GM10266 (cell line): ENCODE measurements around the gene FOXD2.
"Not testable (repeated sequence)": the region's sequence is repeated elsewhere in the genome, so short reads cannot be mapped to it uniquely, and the experiment has no call there.

Source experiments
- DNase-seq: peaks from one replicate; pipeline ENCODE4 v3.0.0; 2012; ENCODE audit errors: extremely low spot score
- CTCF ChIP-seq: IDR thresholded peaks from 2 replicates; pipeline ENCODE4 v1.5.1; 2012; ENCODE audit warnings: mild to moderate bottlenecking, low read depth; ENCODE audit not compliant: control insufficient read depth, insufficient read depth; ENCODE audit errors: missing control alignments

FOXD2 gene

DNA sequence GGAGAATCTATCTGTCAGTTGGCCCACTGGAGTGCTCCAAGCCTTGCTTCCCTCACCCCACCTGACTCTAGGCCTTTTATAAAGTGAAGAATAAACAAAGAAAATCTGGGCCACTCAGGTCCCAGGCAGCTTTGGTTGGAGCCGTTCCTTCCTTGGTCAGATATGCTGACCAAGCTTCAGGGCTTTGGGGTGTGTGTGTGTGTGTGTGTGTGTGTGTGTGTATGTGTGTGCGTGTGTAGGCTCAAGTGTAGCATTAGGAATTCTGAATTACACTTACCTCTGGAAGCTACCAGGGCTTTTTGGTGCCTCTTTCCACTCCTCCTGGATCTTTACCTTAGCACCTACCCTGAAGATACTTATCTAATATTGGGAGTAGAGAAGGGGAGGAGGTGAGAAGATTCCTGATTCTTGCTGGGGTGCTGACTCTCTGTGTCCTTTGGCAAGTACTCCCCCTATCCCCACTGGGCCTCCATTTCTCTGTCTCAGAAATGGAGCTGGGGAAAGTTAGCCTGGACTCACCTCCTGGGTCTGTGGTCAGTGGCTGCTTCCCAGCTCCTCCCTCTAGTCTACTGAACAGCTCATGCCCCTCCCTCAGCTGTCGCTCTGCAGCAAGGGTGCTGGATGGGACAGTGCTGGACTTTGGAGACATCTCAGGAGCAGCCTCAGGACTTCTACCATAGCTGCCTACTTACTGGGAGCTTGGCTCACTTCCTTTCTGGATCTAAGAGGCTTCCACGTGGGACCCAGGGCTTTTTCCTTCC, 10.8 kb downstream of the FOXD2 start:
- no peak for TF ChIP-seq CTCF
- no peak for DNase-seq

DNA sequence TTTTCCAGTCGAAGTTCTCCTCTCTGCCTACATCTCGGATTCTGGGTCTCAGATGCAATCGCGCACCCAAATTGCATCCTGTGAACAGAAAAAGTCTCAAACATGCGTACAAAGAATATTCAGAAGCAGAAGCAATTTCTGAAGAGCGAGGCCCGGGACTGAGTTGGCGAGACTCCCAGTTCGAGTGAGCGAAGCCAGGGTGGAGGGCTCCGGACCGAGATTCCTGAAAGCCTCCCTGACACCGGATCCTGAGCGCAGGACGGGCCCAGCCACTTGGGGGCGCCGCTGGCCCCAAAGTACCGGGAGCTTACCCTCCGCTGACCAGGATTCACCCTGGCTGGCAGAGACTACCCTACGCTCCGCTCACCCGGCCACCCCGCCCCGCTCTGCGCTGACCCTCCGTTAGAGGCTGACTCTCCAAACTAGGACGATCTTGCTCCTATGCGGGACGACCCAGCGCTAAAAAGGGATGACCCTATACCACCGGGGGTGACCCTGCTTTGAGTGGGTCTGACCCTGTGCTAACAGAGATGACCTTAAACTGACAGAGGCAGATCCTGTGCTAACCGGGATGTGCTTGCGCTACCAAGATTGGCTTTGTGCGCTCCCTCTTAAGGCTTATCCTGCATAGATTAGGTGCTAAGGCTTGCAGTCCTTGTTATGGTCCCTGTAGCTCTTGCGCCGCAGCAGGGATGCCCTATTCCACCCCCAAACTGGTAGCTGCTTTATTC, 12.1 kb downstream of the FOXD2 start:
- DNase-seq = no peak

DNA sequence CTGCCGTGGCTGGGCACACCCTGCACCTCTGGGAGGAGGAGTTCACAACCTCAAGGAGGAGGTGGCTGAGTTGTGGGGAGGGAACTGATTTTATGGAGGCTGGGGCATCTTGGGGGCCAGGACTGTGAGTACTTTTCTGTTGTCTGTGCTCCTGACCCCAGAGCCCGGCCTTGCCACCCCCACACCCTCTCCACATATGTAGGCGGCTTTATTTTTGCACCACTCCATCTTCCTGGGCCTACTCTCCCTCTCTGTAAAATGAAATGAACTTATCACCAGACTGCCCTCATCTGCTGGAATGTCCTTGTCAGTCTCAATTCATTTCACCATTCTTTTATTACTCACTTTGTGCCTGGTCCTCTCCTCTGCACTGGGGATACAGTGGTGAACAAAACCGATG, 12.8 kb downstream of the FOXD2 start:
- TF ChIP-seq CTCF = no peak
- no peak for DNase-seq

More for the DNA sequence above, 12.1 kb downstream of the FOXD2 start:
- TF ChIP-seq CTCF = peak; percentile 65

DNA sequence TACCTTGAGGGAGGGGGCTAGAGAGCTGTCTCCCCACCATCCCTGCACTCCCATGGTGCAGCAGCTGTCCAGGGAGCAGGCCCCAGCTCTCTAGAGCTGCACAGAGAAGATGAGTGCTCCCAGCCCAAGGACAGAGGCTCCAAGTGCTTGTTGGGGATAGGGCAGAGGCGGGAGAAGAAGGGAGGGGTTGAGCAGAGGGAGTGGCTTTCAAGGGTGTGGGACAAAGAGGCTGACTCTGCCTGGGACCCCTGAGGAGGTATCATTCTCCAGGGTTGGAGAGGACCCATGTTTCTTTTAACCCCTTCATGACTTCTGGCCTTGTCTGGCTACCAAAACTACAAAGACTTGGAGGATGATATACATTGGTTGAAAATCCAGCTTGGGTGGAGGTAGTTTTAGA, 14.6 kb downstream of the FOXD2 start:
- TF ChIP-seq CTCF = no peak
- no peak for DNase-seq

GRCh38 chr1:47453910-47454309, 16.1 kb downstream of the FOXD2 start:
- DNase-seq = not testable (repeated sequence)

DNA sequence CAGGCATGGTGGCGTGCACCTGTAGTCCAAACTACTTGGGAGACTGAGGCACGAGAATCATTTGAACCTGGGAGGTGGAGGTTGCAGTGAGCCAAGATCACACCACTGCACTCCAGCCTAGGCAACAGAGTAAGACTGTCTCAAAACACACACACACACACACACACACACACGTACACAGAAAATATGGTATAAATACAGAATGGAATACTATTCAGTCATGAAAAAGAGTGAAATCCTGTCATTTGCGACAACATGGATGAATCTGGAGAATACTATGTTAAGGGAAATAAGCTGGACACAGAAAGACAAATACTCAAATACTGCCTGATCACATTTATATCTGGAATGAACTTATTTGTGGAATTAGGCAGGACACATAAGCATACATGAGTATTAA, 18.4 kb downstream of the FOXD2 start:
- no peak for TF ChIP-seq CTCF
- no peak for DNase-seq

DNA sequence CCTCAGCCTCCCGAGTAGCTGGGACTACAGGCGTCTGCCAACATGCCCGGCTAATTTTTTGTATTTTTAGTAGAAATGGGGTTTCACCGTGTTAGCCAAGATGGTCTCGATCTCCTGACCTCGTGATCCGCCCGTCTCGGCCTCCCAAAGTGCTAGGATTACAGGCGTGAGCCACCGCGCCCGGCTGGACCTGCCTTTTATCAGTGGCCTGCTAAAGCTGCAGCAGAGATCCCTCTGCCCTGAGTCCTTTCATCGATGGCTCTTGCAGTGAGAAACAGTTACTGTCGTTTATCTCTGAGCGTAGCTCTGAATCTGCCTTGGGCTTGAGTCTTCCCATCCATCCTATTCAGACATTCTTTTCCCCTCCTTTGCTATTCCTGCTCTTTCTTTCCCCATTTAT, 19.7 kb downstream of the FOXD2 start:
- DNase-seq = not testable (repeated sequence)

DNA sequence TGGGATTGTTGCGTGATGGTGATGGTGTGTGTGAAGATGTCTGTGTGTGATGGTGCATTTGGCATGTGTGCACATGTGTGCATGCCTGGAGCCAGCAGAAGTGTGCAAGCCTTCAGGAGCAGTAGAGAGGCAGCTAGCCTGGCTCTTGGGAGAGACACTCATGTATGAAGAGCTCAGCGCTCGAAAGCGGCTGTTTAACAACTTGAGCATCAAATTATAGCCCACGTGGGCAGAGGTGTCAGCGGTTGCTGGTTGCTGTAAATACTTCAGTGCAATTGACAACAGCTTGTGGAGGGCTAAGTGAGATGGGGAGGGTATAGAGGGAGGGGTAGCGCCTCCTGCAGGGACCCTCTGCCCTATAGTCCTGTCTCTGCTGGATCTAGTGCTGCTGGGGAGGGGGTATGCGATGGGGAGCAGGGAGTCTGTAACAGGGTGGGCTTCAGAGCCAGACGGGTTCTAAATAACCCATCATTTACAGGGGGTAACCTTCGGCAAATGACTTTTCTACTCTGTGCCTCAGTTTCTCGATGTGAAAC, 21.5 kb downstream of the FOXD2 start:
- no peak for TF ChIP-seq CTCF
- no peak for DNase-seq
